Brain microvascular endothelial cell (primary cell): Measurements from ENCODE around the gene TNRC6B.
"Not testable (repeated sequence)": the region's sequence is repeated elsewhere in the genome, so short reads cannot be mapped to it uniquely, and the experiment has no call there.

Experiments used
- DNase-seq: peaks from one replicate; pipeline ENCODE4 v3.0.0-alpha.2; 2020
- H3K27ac ChIP-seq: fragments of 250-450 bp; sonication (Bioruptor Pico); 2 replicates; pipeline ENCODE4 v1.5.1; 2020; ENCODE audit warnings: mild to moderate bottlenecking, moderate library complexity
- H3K27me3 ChIP-seq: fragments of 250-450 bp; sonication (Bioruptor Pico); replicated peaks from 2 replicates; pipeline ENCODE4 v1.5.1; 2020; ENCODE audit warnings: mild to moderate bottlenecking
- H3K36me3 ChIP-seq: fragments of 250-450 bp; sonication (Bioruptor Pico); replicated peaks from 2 replicates; pipeline ENCODE4 v1.5.1; 2020; ENCODE audit warnings: mild to moderate bottlenecking
- H3K4me3 ChIP-seq: 2 replicates; pipeline ENCODE4 v1.5.1; 2011; ENCODE audit warnings: low read depth, mild to moderate bottlenecking, control low read depth, low read length, moderate library complexity
- in situ Hi-C: cut with HindIII; loops from 2 replicates; pipeline ENCODE4 v1.10.0; 2017; ENCODE audit warnings: low sequenced_read_pairs, low pct_ligation_motif_present
- TF ChIP-seq, protein P1 (sequence below): IDR thresholded peaks from 2 replicates; pipeline ENCODE4 v1.5.1; 2011; ENCODE audit warnings: low read depth, mild to moderate bottlenecking, moderate library complexity, low read length, control low read depth, inconsistent platforms; ENCODE audit errors: missing control alignments

The TNRC6B gene

DNA sequence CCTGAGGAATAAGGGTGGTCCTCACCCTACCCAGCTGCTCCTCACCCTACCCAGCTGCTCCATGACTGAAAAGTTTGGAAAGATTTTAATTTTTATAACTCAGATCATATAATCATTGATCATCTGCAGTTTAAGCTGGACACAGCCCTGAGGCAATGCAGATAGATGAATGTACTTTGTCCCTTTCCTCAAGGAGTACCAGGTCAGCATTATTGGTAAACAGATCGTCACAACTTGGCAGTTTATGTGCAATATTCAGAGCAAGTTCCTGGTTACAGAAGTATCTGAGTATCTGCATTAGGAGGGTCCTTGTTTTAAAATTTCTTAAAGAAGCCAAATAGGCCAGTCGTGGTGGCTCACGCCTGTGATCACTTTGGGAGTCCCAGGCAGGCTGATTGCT lies 3.6 kb downstream of the TNRC6B start:
- TF ChIP-seq, protein P1, sequence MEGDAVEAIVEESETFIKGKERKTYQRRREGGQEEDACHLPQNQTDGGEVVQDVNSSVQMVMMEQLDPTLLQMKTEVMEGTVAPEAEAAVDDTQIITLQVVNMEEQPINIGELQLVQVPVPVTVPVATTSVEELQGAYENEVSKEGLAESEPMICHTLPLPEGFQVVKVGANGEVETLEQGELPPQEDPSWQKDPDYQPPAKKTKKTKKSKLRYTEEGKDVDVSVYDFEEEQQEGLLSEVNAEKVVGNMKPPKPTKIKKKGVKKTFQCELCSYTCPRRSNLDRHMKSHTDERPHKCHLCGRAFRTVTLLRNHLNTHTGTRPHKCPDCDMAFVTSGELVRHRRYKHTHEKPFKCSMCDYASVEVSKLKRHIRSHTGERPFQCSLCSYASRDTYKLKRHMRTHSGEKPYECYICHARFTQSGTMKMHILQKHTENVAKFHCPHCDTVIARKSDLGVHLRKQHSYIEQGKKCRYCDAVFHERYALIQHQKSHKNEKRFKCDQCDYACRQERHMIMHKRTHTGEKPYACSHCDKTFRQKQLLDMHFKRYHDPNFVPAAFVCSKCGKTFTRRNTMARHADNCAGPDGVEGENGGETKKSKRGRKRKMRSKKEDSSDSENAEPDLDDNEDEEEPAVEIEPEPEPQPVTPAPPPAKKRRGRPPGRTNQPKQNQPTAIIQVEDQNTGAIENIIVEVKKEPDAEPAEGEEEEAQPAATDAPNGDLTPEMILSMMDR, result no peak
- H3K27ac ChIP-seq, result no peak overlapping the region
- no peaks in the 10 kb centered on the region for H3K27me3 ChIP-seq
- no peaks in the 10 kb centered on the region for H3K36me3 ChIP-seq
- in situ Hi-C loops, result no loop called here
- no peak overlapping the region for H3K4me3 ChIP-seq
- DNase-seq, result no peak

DNA sequence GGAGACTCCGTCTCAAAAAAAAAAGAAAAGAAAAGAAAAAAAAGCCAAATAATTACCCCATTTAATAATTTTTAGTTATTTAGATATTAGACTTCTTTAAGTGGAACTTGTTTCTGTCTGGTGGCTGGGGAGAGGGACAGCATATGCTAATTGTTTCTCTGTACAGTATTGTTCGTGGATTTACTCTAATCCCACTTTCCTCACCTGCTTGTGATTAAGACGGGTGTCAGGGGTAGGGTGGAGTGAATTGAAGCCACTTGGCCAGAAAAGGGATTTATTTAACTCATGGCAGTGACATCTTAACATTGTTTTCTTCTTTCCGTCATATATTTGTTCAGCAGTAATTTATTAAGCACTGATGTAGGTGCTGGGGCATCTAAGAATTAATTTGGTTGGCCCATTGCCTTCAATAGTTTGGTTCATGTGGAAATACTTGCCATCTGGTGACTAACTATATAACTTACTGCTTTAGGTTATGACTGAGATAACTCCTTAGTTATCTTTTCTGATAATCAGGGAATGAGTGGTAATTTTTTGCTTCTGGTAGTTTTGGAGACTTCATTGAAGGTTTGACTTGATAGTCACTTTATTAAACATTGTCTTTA lies 4.6 kb downstream of the TNRC6B start:
- DNase-seq, result no peak
- H3K27ac ChIP-seq, result no peak overlapping the region
- TF ChIP-seq, protein P1, result no peak
- in situ Hi-C loops, result no loop called here
- no peaks in the 10 kb centered on the region for H3K27me3 ChIP-seq
- H3K36me3 ChIP-seq, result no peaks in the 10 kb centered on the region
- no peak overlapping the region for H3K4me3 ChIP-seq

DNA sequence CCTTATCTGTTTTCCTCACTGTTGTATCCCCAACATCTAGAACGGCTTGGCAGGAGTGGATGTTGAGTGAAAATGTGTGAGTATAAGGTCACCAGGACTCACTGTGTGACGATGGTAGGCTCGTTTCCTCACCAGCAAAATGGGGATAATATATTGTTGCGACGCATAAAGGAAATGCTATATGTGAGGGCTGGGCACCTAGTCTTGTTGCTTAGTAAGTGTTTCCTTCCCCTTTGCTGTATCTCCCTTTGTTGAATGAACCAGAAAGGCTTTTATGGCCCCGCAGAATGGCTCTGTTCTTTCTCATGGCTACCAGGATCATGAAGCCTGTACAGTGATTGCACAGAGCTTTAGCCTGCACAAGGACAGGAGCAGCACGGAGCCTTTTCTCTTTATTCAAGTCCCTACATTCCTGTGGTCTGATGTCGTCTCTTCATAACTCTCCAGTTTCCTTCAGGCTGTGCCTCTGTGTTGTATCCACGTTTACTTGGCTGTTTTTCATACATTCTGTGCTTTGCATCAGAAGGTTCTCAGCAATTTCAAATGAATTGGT lies 5.4 kb downstream of the TNRC6B start:
- Histone ChIP-seq H3K27ac (peak overlapping the region; percentile 59), H3K27me3 (no peaks in the 10 kb centered on the region), H3K4me3 (no peak overlapping the region), H3K36me3 (no peaks in the 10 kb centered on the region)
- TF ChIP-seq, protein P1, result no peak
- peak; percentile 66 for DNase-seq
- in situ Hi-C loops, result no loop called here

DNA sequence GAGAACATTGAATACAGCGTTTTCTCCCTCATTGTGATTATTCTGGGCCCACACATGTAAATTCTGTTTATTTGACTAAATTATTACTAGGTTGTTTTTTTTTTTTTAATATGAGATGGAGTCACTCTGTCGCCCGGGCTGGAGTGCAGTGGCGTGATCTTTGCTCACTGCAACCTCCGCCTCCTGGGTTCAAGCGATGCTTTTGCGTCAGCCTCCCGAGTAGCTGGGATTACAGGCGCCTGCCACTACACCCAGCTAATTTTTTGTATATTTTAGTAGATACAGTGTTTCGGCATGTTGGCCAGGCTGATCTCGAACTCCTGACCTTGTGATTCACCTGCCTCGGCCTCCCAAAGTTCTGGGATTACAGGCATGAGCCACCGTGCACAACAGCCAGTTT lies 5.9 kb downstream of the TNRC6B start:
- H3K27me3 ChIP-seq, H3K4me3 ChIP-seq, in situ Hi-C loops, H3K36me3 ChIP-seq, DNase-seq: not testable (repeated sequence)
- H3K27ac ChIP-seq, result peak overlapping the region; percentile 59

DNA sequence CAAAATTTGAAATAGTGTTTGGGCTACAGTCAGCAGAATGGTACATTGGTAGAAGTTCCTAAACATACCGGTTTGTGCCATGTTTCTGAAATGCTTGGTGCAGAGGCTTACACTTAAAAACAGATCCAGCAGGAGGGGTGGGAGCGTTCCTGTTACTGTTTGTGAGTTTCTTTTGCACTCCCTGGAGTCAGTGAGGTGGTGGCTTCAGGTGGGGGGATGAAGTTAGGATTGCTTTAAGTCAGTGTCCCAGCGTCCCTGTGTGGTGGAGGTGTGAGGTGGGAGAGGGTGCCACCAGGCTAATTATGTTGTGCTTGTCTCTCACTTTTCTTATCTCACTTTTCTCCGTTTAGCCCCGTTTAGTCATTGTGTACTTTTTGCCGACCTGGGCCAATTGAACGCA lies 9.7 kb downstream of the TNRC6B start:
- in situ Hi-C loops, result no loop called here
- no peak for DNase-seq
- TF ChIP-seq, protein P1, result no peak

DNA sequence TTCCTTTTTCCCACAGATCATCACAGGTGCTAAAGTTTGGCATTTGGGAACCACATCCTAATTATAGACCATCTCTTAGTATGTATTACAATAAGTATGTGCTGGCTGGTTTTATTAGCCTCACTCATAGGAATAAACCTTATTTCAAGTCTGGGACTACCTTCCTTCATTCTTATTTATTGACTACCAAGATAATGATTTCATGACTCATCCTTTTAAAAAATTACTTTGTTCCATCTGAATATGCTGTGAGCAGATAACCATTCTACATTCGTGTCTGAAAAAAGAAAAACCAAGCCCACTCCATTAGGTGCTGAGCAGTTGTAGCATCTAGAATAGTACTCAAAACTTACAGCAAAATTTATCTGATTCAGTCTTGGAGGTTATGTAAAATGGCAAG lies 12.3 kb downstream of the TNRC6B start:
- Histone ChIP-seq H3K27me3 (no peaks in the 10 kb centered on the region), H3K36me3 (no peaks in the 10 kb centered on the region), H3K27ac (no peak overlapping the region), H3K4me3 (no peak overlapping the region)
- TF ChIP-seq, protein P1, result no peak
- DNase-seq, result no peak
- in situ Hi-C loops, result no loop called here

More for the DNA sequence above, 9.7 kb downstream of the TNRC6B start:
- Histone ChIP-seq H3K36me3 (no peaks in the 10 kb centered on the region), H3K4me3 (no peak overlapping the region), H3K27ac (no peak overlapping the region), H3K27me3 (no peaks in the 10 kb centered on the region)
